Kidney (tissue), 14 donors: ENCODE results near the gene NOL3. TPM values are rescaled to one million over a fixed set of nuclear protein-coding genes. Genes with fewer than 3 reads are reported as not detected.

Experiments
- DNase-seq, 5 donors: peaks; one replicate each; pipeline ENCODE4 v3.0.0-alpha.2; 2013 to 2020
- FAIRE-seq: peaks from 2 replicates; lab custom pipeline; 2012; peaks lifted over from hg19 to GRCh38; lab: Jason Lieb, UNC
- H3K27ac ChIP-seq, 2 donors: one replicate each; pipeline ENCODE4 v1.7.0; 2013; ENCODE audit warnings: low read depth in 2 of 2, low read length in 2 of 2, inconsistent platforms in 1 of 2
- H3K27me3 ChIP-seq: one replicate; pipeline ENCODE4 v1.7.1; 2013; ENCODE audit warnings: low read length, inconsistent platforms; ENCODE audit not compliant: control insufficient read depth, insufficient read depth
- H3K36me3 ChIP-seq, 3 donors: one replicate each; pipeline versions ENCODE4 v1.7.0 to v1.7.1; 2013; ENCODE audit warnings: low read length in 3 of 3, control low read depth in 1 of 3, inconsistent platforms in 1 of 3; ENCODE audit not compliant: insufficient read depth in 3 of 3, control insufficient read depth in 2 of 3
- H3K4me1 ChIP-seq, 3 donors: one replicate each; pipeline versions ENCODE4 v1.7.0 to v1.7.1; 2013; ENCODE audit warnings: low read length in 3 of 3, inconsistent platforms in 1 of 3, low read depth in 1 of 3; ENCODE audit not compliant: control insufficient read depth in 2 of 3, insufficient read depth in 2 of 3
- H3K4me3 ChIP-seq, 3 donors: one replicate each; pipeline versions ENCODE4 v1.7.0 to v1.8.1; 2013; ENCODE audit warnings: low read length in 3 of 3, control low read depth in 1 of 3, inconsistent platforms in 1 of 3
- H3K9ac ChIP-seq, 3 donors: one replicate each; pipeline versions ENCODE4 v1.7.0 to v1.7.1; 2013; ENCODE audit warnings: low read length in 3 of 3, control low read depth in 1 of 3, inconsistent platforms in 1 of 3
- H3K9me3 ChIP-seq, 3 donors: one replicate each; pipeline versions ENCODE4 v1.7.0 to v1.7.1; 2013; ENCODE audit warnings: low read length in 3 of 3, control low read depth in 1 of 3, inconsistent platforms in 1 of 3; ENCODE audit not compliant: control insufficient read depth in 2 of 3, insufficient read depth in 1 of 3
- CTCF ChIP-seq: IDR thresholded peaks from 3 replicates; pipeline ENCODE4 v1.5.1; 2012; ENCODE audit warnings: mild to moderate bottlenecking, moderate library complexity, borderline replicate concordance; ENCODE audit not compliant: insufficient read depth; ENCODE audit errors: extremely low read depth
- intact Hi-C: fragments of 100-400 bp; cut with DNase I; formaldehyde crosslinking; loops from one replicate; pipeline ENCODE4 v1.11.1; 2022
- polyA plus RNA-seq: library from polyadenylated mRNA; stranded (reverse); fragments of 350-450 nt; fragmentation: Illumina TruSeq; extraction: RNeasy Lipid Tissue Mini Kit (QIAGEN cat#74804); gene quantifications from one replicate; pipeline ENCODE4 v1.2.3, GENCODE V29; 2014; ENCODE audit warnings: low read depth, low replicate concordance; ENCODE audit not compliant: insufficient read depth
- total RNA-seq: library from RNA; stranded (reverse); fragmentation: NEBNext Ultra II Directional; extraction: Animal tissue kit (Norgen Biotek cat#: 25700); gene quantifications from one replicate; pipeline ENCODE4 v1.2.1, GENCODE V29; 2021
- donor health status: control.
- donor health status: control.
- donor health status: control.
- donor health status: control.
- donor health status: control.
- donor health status: DM: yes; HTN: yes; CAD: no.
- donor health status: Normal renal cell carcinoma (clear cell type).

NOL3 gene
- total and polyA plus RNA-seq, 2 donors from 2014 or later = 35.3 to 36.4 TPM

DNA sequence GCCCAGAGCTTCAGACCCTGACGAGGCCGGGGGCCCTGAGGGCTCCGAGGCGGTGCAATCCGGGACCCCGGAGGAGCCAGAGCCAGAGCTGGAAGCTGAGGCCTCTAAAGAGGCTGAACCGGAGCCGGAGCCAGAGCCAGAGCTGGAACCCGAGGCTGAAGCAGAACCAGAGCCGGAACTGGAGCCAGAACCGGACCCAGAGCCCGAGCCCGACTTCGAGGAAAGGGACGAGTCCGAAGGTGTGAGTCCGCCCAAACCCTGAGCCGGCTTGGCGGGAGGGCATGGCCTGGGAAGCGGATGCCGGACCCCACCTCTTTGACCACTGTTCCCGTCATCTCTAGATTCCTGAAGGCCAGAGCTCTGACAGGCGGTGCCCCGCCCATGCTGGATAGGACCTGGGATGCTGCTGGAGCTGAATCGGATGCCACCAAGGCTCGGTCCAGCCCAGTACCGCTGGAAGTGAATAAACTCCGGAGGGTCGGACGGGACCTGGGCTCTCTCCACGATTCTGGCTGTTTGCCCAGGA lies 4.4 kb downstream of the NOL3 start:
- Histone ChIP-seq H3K4me1 (peaks cover 0 to 41% (median 9%) of the 10 kb centered on the region in 3 donors), H3K36me3 (no peaks in the 10 kb centered on the region), H3K9ac (peak overlapping the region in 1 of 3 donors; percentile 71), H3K9me3 (no peaks in the 10 kb centered on the region), H3K27me3 (peaks cover 16% of the 10 kb centered on the region), H3K4me3 (peak overlapping the region in 2 of 3 donors; percentile 29 to 64), H3K27ac (peak overlapping the region; percentile 81 to 90)
- FAIRE-seq (no peak), DNase-seq (peak in 2 of 5 donors; percentile 57 to 82)
- intact Hi-C loops = no loop called here
- TF ChIP-seq CTCF = no peak

GRCh38 chr16:67176662-67177061 lies 6.3 kb downstream of the NOL3 start:
- peaks cover 0 to 33% (median 5%) of the 10 kb centered on the region in 3 donors for H3K4me1 ChIP-seq
- DNase-seq = peak in 1 of 5 donors; percentile 80
- H3K9me3 ChIP-seq = no peaks in the 10 kb centered on the region
- FAIRE-seq = no peak
- no peak for TF ChIP-seq CTCF
- peaks cover 14% of the 10 kb centered on the region for H3K27me3 ChIP-seq
- H3K27ac ChIP-seq = no peak overlapping the region
- H3K4me3 ChIP-seq = no peak overlapping the region
- no peak overlapping the region for H3K9ac ChIP-seq
- intact Hi-C loops = no loop called here
- no peaks in the 10 kb centered on the region for H3K36me3 ChIP-seq

GRCh38 chr16:67177743-67178699 lies 7.7 kb downstream of the NOL3 start:
- FAIRE-seq = no peak
- peak overlapping the region; percentile 6 to 62 (median 50) for H3K4me3 ChIP-seq

More at GRCh38 chr16:67177743-67178699, 7.7 kb downstream of the NOL3 start:
- Histone ChIP-seq H3K27ac (peak overlapping the region in 1 of 2 donors; percentile 53), H3K27me3 (peaks cover 11% of the 10 kb centered on the region), H3K36me3 (no peaks in the 10 kb centered on the region), H3K9me3 (no peaks in the 10 kb centered on the region), H3K9ac (peak overlapping the region in 1 of 3 donors; percentile 22), H3K4me1 (peaks cover 0 to 37% (median 6%) of the 10 kb centered on the region in 3 donors)
- intact Hi-C loops = no loop called here
- peak; percentile 70 to 94 (median 77) for DNase-seq
- peak; percentile 3 for TF ChIP-seq CTCF
